ENCODE results near the gene CYTH4.

The CYTH4 gene

DNA sequence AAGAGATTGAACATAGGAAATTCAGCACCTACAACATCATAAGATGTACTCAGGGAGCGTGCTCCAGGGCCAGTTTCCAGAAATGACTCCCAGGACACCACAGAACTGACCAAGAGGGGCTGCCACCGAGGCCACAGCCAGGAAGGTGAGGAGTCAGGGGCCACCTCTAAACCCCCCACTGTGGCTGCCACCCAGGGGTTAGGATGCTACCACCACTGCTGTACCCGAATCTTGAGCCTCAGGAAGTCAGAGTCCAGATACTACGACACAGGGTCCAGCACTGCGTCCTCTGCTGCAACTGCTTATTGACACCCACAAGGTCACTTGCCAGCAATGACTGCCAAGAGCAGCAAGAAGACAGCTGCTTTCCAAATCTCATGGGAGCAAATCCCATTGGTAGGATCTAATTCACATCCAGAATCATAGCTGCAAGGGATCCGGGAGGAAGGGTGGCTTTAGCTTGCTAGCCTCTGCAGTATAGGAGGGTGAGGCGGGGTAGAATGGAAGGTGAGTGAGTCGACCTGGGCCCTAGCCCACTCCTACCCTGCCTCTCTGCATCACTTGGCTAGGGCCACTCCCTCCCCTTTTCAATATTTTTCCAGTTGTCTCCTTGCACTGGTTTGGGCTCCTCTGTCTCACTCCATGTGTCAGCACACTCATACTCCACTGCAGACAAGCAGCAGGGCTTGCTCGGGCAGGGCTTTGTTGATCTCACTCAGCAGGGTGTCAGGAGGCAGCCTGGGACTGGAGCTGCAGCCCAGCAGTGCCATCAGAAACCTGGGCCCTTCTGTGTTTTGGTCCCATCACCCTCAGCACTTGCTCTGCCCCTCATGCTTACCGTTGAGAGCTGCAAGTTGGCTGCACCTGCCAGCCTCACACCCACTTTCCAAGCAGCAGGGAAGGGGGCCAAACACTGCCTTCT is 18.1 kb upstream of the CYTH4 start:
- no peak overlapping the region for H3K4me3 ChIP-seq (ENCODE audit: low read depth in 1 of 2, low read length in 2 of 2)
- H3K4me1 ChIP-seq (ENCODE audit: insufficient read depth, low read length): no peaks in the 10 kb centered on the region
- H3K27me3 ChIP-seq (ENCODE audit: control insufficient read depth in 1 of 2, insufficient read depth in 2 of 2, low read length in 2 of 2): peaks cover 7 to 33% of the 10 kb centered on the region in 2 donors
- H3K9me3 ChIP-seq (ENCODE audit: low read length): peaks cover 9% of the 10 kb centered on the region
- no peak overlapping the region for H3K27ac ChIP-seq (ENCODE audit: low read depth, low read length)
- no peaks in the 10 kb centered on the region for H3K36me3 ChIP-seq (ENCODE audit: insufficient read depth, low read length)
- H3K9ac ChIP-seq (ENCODE audit: low read length): no peak overlapping the region

GRCh38 chr22:37266581-37267134 is 15.7 kb upstream of the CYTH4 start:
- Histone ChIP-seq H3K27me3 (ENCODE audit: control insufficient read depth in 1 of 2, insufficient read depth in 2 of 2, low read length in 2 of 2) (peaks cover 0 to 13% of the 10 kb centered on the region in 2 donors), H3K4me1 (ENCODE audit: insufficient read depth, low read length) (no peaks in the 10 kb centered on the region), H3K9ac (ENCODE audit: low read length) (no peak overlapping the region), H3K4me3 (ENCODE audit: low read depth in 1 of 2, low read length in 2 of 2) (no peak overlapping the region), H3K27ac (ENCODE audit: low read depth, low read length) (no peak overlapping the region), H3K9me3 (ENCODE audit: low read length) (peaks cover 9% of the 10 kb centered on the region), H3K36me3 (ENCODE audit: insufficient read depth, low read length) (no peaks in the 10 kb centered on the region)

DNA sequence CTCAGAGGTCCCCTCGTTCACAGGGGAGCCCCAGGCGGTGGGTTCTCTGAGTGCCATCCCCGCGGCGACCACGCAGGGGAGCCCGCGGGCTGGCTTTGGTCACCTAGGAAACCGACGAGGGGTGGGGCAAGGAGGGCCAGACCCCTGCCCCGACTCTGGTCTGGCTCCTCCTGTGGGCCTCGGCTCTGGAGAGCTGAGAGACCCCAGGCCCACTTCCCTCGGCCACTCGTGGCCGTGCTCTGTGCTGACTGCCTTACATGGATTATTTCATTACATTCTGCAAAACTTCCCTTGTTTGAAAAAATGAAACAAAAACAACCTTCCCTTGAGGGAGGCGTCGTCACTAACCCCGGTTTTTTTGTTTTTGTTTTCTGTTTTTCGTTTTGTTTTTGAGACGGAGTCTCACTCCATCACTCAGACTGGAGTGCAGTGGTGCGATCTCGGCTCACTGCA is 15.1 kb upstream of the CYTH4 start:
- Histone ChIP-seq H3K9ac (ENCODE audit: low read length) (no peak overlapping the region), H3K4me3 (ENCODE audit: low read depth in 1 of 2, low read length in 2 of 2) (no peak overlapping the region), H3K9me3 (ENCODE audit: low read length) (peaks cover 9% of the 10 kb centered on the region), H3K27ac (ENCODE audit: low read depth, low read length) (no peak overlapping the region), H3K36me3 (ENCODE audit: insufficient read depth, low read length) (no peaks in the 10 kb centered on the region), H3K4me1 (ENCODE audit: insufficient read depth, low read length) (no peaks in the 10 kb centered on the region), H3K27me3 (ENCODE audit: control insufficient read depth in 1 of 2, insufficient read depth in 2 of 2, low read length in 2 of 2) (peaks cover 0 to 13% of the 10 kb centered on the region in 2 donors)

GRCh38 chr22:37267661-37268413 is 14.5 kb upstream of the CYTH4 start:
- Histone ChIP-seq H3K27me3 (ENCODE audit: control insufficient read depth in 1 of 2, insufficient read depth in 2 of 2, low read length in 2 of 2) (peaks cover 0 to 10% of the 10 kb centered on the region in 2 donors), H3K36me3 (ENCODE audit: insufficient read depth, low read length) (no peaks in the 10 kb centered on the region), H3K9me3 (ENCODE audit: low read length) (peaks cover 9% of the 10 kb centered on the region), H3K4me3 (ENCODE audit: low read depth in 1 of 2, low read length in 2 of 2) (no peak overlapping the region), H3K27ac (ENCODE audit: low read depth, low read length) (no peak overlapping the region), H3K9ac (ENCODE audit: low read length) (no peak overlapping the region), H3K4me1 (ENCODE audit: insufficient read depth, low read length) (no peaks in the 10 kb centered on the region)

DNA sequence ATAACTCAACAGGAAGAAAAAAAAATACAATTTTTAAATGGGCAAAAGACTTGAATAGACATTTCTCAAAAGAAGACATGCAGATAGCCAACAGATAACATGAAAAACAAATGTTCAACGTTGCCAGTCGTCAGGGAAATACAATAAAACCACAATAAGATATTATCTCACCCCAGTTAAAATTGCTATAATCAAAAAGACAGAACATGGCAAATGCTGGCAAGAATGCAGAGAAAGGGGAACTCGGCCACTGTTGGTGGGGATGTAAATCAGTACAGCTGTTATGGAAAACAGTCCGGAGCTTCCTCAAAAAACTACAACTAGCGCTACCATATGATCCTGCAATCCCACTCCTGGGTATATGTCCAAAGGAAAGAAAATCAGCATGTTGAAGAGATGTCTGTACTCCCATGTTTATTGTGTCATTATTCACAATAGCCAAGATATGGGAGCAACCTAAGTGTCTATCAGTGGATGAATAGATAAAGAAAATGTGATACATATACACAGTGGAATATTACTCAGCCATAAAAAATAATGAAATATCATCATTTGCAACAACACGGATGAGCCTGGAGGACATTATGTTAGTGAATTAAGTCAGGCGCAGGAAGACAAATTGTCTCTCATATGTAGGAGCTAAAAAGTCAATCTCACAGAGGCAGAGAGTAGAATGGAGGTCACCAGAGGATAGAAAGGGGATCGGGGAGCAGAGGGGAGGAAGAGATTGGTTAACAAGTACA is 12.2 kb upstream of the CYTH4 start:
- Histone ChIP-seq H3K4me3 (ENCODE audit: low read depth in 1 of 2, low read length in 2 of 2) (no peak overlapping the region), H3K27ac (ENCODE audit: low read depth, low read length) (no peak overlapping the region), H3K9me3 (ENCODE audit: low read length) (no peaks in the 10 kb centered on the region), H3K4me1 (ENCODE audit: insufficient read depth, low read length) (no peaks in the 10 kb centered on the region), H3K27me3 (ENCODE audit: control insufficient read depth in 1 of 2, insufficient read depth in 2 of 2, low read length in 2 of 2) (peaks cover 0 to 13% of the 10 kb centered on the region in 2 donors), H3K36me3 (ENCODE audit: insufficient read depth, low read length) (no peaks in the 10 kb centered on the region), H3K9ac (ENCODE audit: low read length) (no peak overlapping the region)

GRCh38 chr22:37270928-37271650 is 11.2 kb upstream of the CYTH4 start:
- H3K9me3 ChIP-seq (ENCODE audit: low read length): no peaks in the 10 kb centered on the region
- H3K36me3 ChIP-seq (ENCODE audit: insufficient read depth, low read length): no peaks in the 10 kb centered on the region
- H3K27ac ChIP-seq (ENCODE audit: low read depth, low read length): no peak overlapping the region
- no peak overlapping the region for H3K4me3 ChIP-seq (ENCODE audit: low read depth in 1 of 2, low read length in 2 of 2)
- peaks cover 0 to 13% of the 10 kb centered on the region in 2 donors for H3K27me3 ChIP-seq (ENCODE audit: control insufficient read depth in 1 of 2, insufficient read depth in 2 of 2, low read length in 2 of 2)
- H3K4me1 ChIP-seq (ENCODE audit: insufficient read depth, low read length): no peaks in the 10 kb centered on the region
- H3K9ac ChIP-seq (ENCODE audit: low read length): no peak overlapping the region

DNA sequence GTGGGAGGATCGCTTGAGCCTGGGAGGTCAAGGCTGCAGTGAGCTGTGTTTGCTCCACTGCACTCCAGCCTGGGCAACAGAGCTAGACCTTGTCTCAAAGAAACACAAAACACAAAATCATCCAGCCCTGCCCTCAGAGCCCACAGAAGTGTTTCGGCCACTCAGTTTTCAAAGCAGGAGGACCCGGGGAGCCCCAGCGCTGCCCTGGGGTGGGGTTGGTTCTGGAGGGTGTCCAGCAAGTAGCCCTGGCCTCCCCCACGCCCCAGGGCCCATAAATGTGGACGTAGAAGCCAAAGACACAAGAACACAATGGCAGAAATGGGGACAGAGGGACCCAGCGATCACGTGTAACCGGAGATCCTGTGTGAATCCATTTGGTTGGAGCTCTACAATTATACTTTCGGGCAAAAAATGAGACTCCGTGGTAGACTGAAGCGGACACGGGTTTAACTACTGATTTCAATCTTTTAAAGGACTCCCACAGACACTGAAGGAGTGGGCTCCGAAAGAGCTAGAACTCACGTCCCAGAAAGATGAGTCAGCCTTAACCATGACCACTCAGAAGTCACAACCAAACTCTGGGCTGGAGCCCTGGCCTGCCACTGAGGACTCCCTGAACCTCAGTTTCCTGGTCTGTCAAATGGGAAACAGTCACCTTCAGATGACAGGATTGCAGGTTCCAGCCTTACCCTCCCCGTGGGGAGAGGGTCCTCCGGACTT is 9.0 kb upstream of the CYTH4 start:
- Histone ChIP-seq H3K9ac (ENCODE audit: low read length) (no peak overlapping the region), H3K9me3 (ENCODE audit: low read length) (no peaks in the 10 kb centered on the region), H3K4me3 (ENCODE audit: low read depth in 1 of 2, low read length in 2 of 2) (no peak overlapping the region), H3K27me3 (ENCODE audit: control insufficient read depth in 1 of 2, insufficient read depth in 2 of 2, low read length in 2 of 2) (peaks cover 0 to 7% of the 10 kb centered on the region in 2 donors), H3K27ac (ENCODE audit: low read depth, low read length) (no peak overlapping the region), H3K36me3 (ENCODE audit: insufficient read depth, low read length) (no peaks in the 10 kb centered on the region), H3K4me1 (ENCODE audit: insufficient read depth, low read length) (no peaks in the 10 kb centered on the region)

- H3K27me3 ChIP-seq (ENCODE audit: control insufficient read depth in 1 of 2, insufficient read depth in 2 of 2, low read length in 2 of 2): peaks cover 0 to 7% of the 10 kb centered on the region in 2 donors
- H3K9me3 ChIP-seq (ENCODE audit: low read length): no peaks in the 10 kb centered on the region
- no peaks in the 10 kb centered on the region for H3K36me3 ChIP-seq (ENCODE audit: insufficient read depth, low read length)
- H3K27ac ChIP-seq (ENCODE audit: low read depth, low read length): no peak overlapping the region
- no peaks in the 10 kb centered on the region for H3K4me1 ChIP-seq (ENCODE audit: insufficient read depth, low read length)
- H3K4me3 ChIP-seq (ENCODE audit: low read depth in 1 of 2, low read length in 2 of 2): no peak overlapping the region
- no peak overlapping the region for H3K9ac ChIP-seq (ENCODE audit: low read length)
These were observed 8.5 kb upstream of the CYTH4 start for GRCh38 chr22:37273846-37274225.

DNA sequence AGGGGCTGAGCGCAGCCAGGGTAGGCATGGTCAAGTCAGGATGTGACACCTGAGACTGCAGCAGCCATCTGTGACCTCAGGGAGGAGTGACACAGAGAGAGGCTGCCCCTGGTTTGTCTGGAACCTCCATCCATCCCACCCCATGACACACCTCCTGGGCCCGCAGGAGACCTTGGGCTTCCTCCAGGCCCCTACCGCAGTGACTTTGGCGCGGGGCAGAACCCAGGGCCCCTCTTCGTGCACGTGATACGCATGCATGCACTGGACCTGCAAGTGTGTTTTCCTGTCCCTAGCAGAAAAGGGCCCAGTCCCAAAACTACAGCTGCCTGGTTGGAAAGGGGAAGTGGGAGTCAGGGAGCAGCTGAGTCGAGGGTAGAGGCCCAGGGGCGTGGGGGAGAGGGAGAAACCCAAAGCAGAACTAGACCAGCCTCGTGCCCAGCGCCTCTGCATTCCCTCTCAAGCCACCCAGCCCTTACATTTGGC is 7.9 kb upstream of the CYTH4 start:
- Histone ChIP-seq H3K9ac (ENCODE audit: low read length) (no peak overlapping the region), H3K27ac (ENCODE audit: low read depth, low read length) (no peak overlapping the region)

GRCh38 chr22:37275134-37275533 is 7.2 kb upstream of the CYTH4 start:
- Histone ChIP-seq H3K9me3 (ENCODE audit: low read length) (no peaks in the 10 kb centered on the region), H3K27me3 (ENCODE audit: control insufficient read depth in 1 of 2, insufficient read depth in 2 of 2, low read length in 2 of 2) (peaks cover 0 to 7% of the 10 kb centered on the region in 2 donors), H3K36me3 (ENCODE audit: insufficient read depth, low read length) (no peaks in the 10 kb centered on the region), H3K27ac (ENCODE audit: low read depth, low read length) (no peak overlapping the region), H3K9ac (ENCODE audit: low read length) (no peak overlapping the region), H3K4me1 (ENCODE audit: insufficient read depth, low read length) (no peaks in the 10 kb centered on the region), H3K4me3 (ENCODE audit: low read depth in 1 of 2, low read length in 2 of 2) (no peak overlapping the region)

More for the DNA sequence above, 7.9 kb upstream of the CYTH4 start:
- H3K4me3 ChIP-seq (ENCODE audit: low read depth in 1 of 2, low read length in 2 of 2): no peak overlapping the region
- no peaks in the 10 kb centered on the region for H3K36me3 ChIP-seq (ENCODE audit: insufficient read depth, low read length)
- H3K4me1 ChIP-seq (ENCODE audit: insufficient read depth, low read length): no peaks in the 10 kb centered on the region
- H3K27me3 ChIP-seq (ENCODE audit: control insufficient read depth in 1 of 2, insufficient read depth in 2 of 2, low read length in 2 of 2): peaks cover 0 to 7% of the 10 kb centered on the region in 2 donors
- no peaks in the 10 kb centered on the region for H3K9me3 ChIP-seq (ENCODE audit: low read length)
